BJ (cell line): ENCODE results near the gene SHISA9. TPM values are rescaled to one million over a fixed set of nuclear protein-coding genes. Genes with fewer than 3 reads are reported as not detected.

Experiments used
- CTCF ChIA-PET: fragments of 350-600 bp; formaldehyde crosslinking; extraction: SDS; loops from one replicate; lab custom pipeline; 2021; ENCODE audit warnings: antibody characterized with exemption, inconsistent platforms; lab: Yijun Ruan, JAX
- POLR2A ChIA-PET: fragments of 300-600 bp; sonication (Branson Sonifier 250); formaldehyde crosslinking; extraction: SDS; loops from one replicate; lab custom pipeline; 2021; ENCODE audit warnings: antibody characterized with exemption; lab: Charles Lee
- DNase-seq: peaks from one replicate; pipeline ENCODE4 v3.0.0-alpha.2; 2011; ENCODE audit warnings: low read depth
- H3K27me3 ChIP-seq: 2 replicates; pipeline ENCODE4 v1.6.0; 2011; ENCODE audit warnings: low read length; ENCODE audit not compliant: control insufficient read depth, insufficient read depth
- H3K36me3 ChIP-seq: 2 replicates; pipeline ENCODE4 v1.5.1; 2011; ENCODE audit warnings: low read length; ENCODE audit not compliant: control insufficient read depth, insufficient read depth
- H3K4me3 ChIP-seq: 2 replicates; pipeline ENCODE4 v1.5.1; 2011; ENCODE audit warnings: low read depth, mild to moderate bottlenecking, control low read depth, low read length
- CTCF ChIP-seq: IDR thresholded peaks from 2 replicates; pipeline ENCODE4 v1.5.1; 2011; ENCODE audit warnings: low read depth, mild to moderate bottlenecking, control low read depth, inconsistent platforms, low read length, moderate library complexity; ENCODE audit not compliant: insufficient read depth
- polyA plus RNA-seq: library from polyadenylated mRNA; depleted of rRNA; stranded (reverse); fragments of >200 nt; gene quantifications from 2 replicates; pipeline ENCODE4 v1.2.3, GENCODE V29; 2011

The SHISA9 gene
- polyA plus RNA-seq, 1 experiment = not detected

GRCh38 chr16:13105427-13105826 is 204.0 kb downstream of the SHISA9 start:
- POLR2A ChIA-PET = no interaction called here

GRCh38 chr16:13106464-13106863 is 205.1 kb downstream of the SHISA9 start:
- DNase-seq = no peak
- Histone ChIP-seq H3K27me3 (no peaks in the 10 kb centered on the region), H3K4me3 (no peak overlapping the region), H3K36me3 (no peaks in the 10 kb centered on the region)
- no peak for TF ChIP-seq CTCF
- ChIA-PET POLR2A (no interaction called here), CTCF (no interaction called here)

More at GRCh38 chr16:13105427-13105826, 204.0 kb downstream of the SHISA9 start:
- no peaks in the 10 kb centered on the region for H3K27me3 ChIP-seq
- CTCF ChIA-PET = no interaction called here
- no peak for DNase-seq
- H3K36me3 ChIP-seq = no peaks in the 10 kb centered on the region
- H3K4me3 ChIP-seq = no peak overlapping the region
- no peak for TF ChIP-seq CTCF

- no peak for TF ChIP-seq CTCF
- CTCF ChIA-PET = interaction anchor here (0.7 kb wide), 1 partner anchor 803 kb away, joined by 3 read pairs; no protein-coding TSS in a partner anchor
- POLR2A ChIA-PET = no interaction called here
Measured at GRCh38 chr16:13108126-13108525, 206.7 kb downstream of the SHISA9 start.

GRCh38 chr16:13109171-13109570 is 207.8 kb downstream of the SHISA9 start:
- no peak for DNase-seq
- TF ChIP-seq CTCF = no peak
- ChIA-PET CTCF (no interaction called here), POLR2A (no interaction called here)
- Histone ChIP-seq H3K4me3 (no peak overlapping the region), H3K27me3 (no peaks in the 10 kb centered on the region), H3K36me3 (no peaks in the 10 kb centered on the region)

More at GRCh38 chr16:13108126-13108525, 206.7 kb downstream of the SHISA9 start:
- no peaks in the 10 kb centered on the region for H3K36me3 ChIP-seq
- H3K4me3 ChIP-seq = no peak overlapping the region
- DNase-seq = no peak
- no peaks in the 10 kb centered on the region for H3K27me3 ChIP-seq

GRCh38 chr16:13110124-13110796 is 208.9 kb downstream of the SHISA9 start:
- ChIA-PET CTCF (no interaction called here), POLR2A (interaction anchor here (0.6 kb wide), 1 partner anchor 11 kb away, joined by 3 read pairs; no protein-coding TSS in a partner anchor)
- Histone ChIP-seq H3K36me3 (no peaks in the 10 kb centered on the region), H3K27me3 (no peaks in the 10 kb centered on the region), H3K4me3 (no peak overlapping the region)
- peak; percentile 66 for DNase-seq
- no peak for TF ChIP-seq CTCF
